Mesendoderm (in vitro differentiated cells): ENCODE data around the gene GALNT9.
"Not testable (repeated sequence)": the region's sequence is repeated elsewhere in the genome, so short reads cannot be mapped to it uniquely, and the experiment has no call there.

ENCODE experiments used
- DNase-seq: peaks from one replicate; pipeline ENCODE4 v3.0.0; 2013
- H2AK5ac ChIP-seq: 2 replicates; pipeline ENCODE4 v1.6.1; 2013; ENCODE audit warnings: low read length, inconsistent platforms
- H2BK120ac ChIP-seq: 2 replicates; pipeline ENCODE4 v1.6.1; 2013; ENCODE audit warnings: low read depth, mild to moderate bottlenecking, low read length, moderate library complexity, mixed read lengths
- H2BK15ac ChIP-seq: replicated peaks from 2 replicates; pipeline ENCODE4 v1.6.1; 2013; ENCODE audit warnings: low read depth, mild to moderate bottlenecking, moderate library complexity
- H2BK5ac ChIP-seq: 2 replicates; pipeline ENCODE4 v1.6.1; 2013; ENCODE audit warnings: low read length, inconsistent platforms
- H3K18ac ChIP-seq: 2 replicates; pipeline ENCODE4 v1.6.1; 2013; ENCODE audit warnings: mild to moderate bottlenecking, low read length, mixed read lengths
- H3K23ac ChIP-seq: one replicate; pipeline ENCODE4 v1.6.1; 2013; ENCODE audit warnings: low read length
- H3K27ac ChIP-seq: 2 replicates; pipeline ENCODE4 v1.5.1; 2013; ENCODE audit warnings: low read depth, mild to moderate bottlenecking, inconsistent platforms, low read length, moderate library complexity
- H3K27me3 ChIP-seq: 2 replicates; pipeline ENCODE4 v1.6.1; 2013; ENCODE audit warnings: low read length, control low read depth, mild to moderate bottlenecking, inconsistent platforms; ENCODE audit not compliant: insufficient read depth, poor library complexity
- H3K36me3 ChIP-seq: 2 replicates; pipeline ENCODE4 v1.6.1; 2013; ENCODE audit warnings: low read length, inconsistent platforms; ENCODE audit not compliant: control insufficient read depth, insufficient read depth
- H3K4ac ChIP-seq: one replicate; pipeline ENCODE4 v1.6.1; 2013; ENCODE audit warnings: low read depth, mild to moderate bottlenecking, low read length, moderate library complexity
- H3K4me1 ChIP-seq: 2 replicates; pipeline ENCODE4 v1.6.1; 2013; ENCODE audit warnings: low read depth, low read length, inconsistent platforms; ENCODE audit not compliant: control insufficient read depth
- H3K4me2 ChIP-seq: 2 replicates; pipeline ENCODE4 v1.6.1; 2013; ENCODE audit warnings: low read length
- H3K4me3 ChIP-seq: 2 replicates; pipeline ENCODE4 v1.5.1; 2013; ENCODE audit warnings: mild to moderate bottlenecking, low read length
- H3K56ac ChIP-seq: one replicate; pipeline ENCODE4 v1.6.1; 2013; ENCODE audit warnings: low read length
- H3K79me1 ChIP-seq: 2 replicates; pipeline ENCODE4 v1.6.1; 2013; ENCODE audit warnings: low read length, inconsistent platforms
- H3K79me2 ChIP-seq: 2 replicates; pipeline ENCODE4 v1.6.1; 2013; ENCODE audit warnings: mild to moderate bottlenecking, low read length; ENCODE audit not compliant: control insufficient read depth, insufficient read depth
- H3K9ac ChIP-seq: 2 replicates; pipeline ENCODE4 v1.6.1; 2013; ENCODE audit warnings: low read length, inconsistent platforms
- H4K5ac ChIP-seq: one replicate; pipeline ENCODE4 v1.6.1; 2013; ENCODE audit warnings: low read length
- H4K8ac ChIP-seq: one replicate; pipeline ENCODE4 v1.6.1; 2013; ENCODE audit warnings: low read depth, mild to moderate bottlenecking, control low read depth, low read length, moderate library complexity
- WGBS: extraction: QIAGEN DNeasy Blood & Tissue Kit; methylation state at CpG from one replicate; pipeline ENCODE4 v1.1.7; 2013; ENCODE audit warnings: low lambda C conversion rate, missing lambda C conversion rate; ENCODE audit not compliant: insufficient coverage; ENCODE audit errors: extremely low coverage; 5-methylcytosine and 5-hydroxymethylcytosine counted together

GALNT9 gene

DNA sequence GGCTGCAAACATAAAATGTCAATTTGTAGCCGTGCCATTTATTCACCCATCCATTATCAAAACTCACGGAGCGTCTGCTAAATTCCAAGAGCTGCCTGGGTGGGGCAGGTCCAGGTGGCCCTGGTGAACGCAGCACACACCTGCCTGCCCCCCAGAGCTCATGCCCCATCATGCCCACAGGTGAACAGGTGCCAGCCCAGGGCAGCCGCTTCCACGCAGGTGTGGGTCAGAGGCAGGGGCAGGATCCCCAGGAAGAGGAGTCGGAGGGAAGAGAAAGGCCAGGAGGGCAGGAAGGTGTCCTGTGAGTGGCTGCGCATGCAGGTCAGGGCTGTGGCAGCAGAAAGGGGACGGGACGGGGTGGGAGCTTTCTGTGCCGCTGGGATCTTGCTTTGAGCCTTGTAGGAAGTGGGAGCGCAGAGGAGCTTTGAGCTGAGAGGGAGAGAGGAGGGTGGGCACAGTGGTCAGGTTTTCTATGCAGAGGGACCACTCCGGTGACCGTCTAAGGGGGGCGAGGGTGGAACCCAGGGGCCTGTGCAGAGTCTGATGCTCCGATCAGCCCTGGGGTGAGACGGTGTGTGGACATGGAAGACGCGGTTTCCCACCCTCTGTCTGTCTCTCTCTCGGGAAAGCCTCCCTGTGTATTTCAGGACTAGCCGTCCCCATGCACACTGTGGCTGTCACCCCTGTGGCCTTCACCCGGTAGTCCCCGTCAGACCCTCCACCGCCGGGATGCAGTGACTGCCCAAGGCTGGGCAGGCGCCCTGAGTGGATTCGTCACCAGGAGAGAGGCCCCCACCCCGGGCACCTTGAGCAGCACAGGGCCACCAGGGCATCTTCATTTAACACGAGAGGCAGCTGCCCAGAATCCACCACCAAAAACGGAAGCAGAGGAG lies 26.7 kb downstream of the GALNT9 start:
- H3K4me1 ChIP-seq = no peaks in the 10 kb centered on the region
- no peak overlapping the region for H3K4me2 ChIP-seq
- no peak overlapping the region for H2BK15ac ChIP-seq
- H3K4me3 ChIP-seq = no peak overlapping the region
- no peaks in the 10 kb centered on the region for H3K27me3 ChIP-seq
- H2BK5ac ChIP-seq = no peak overlapping the region
- no peak overlapping the region for H3K27ac ChIP-seq
- H3K23ac ChIP-seq = no peak overlapping the region
- H3K9ac ChIP-seq = no peak overlapping the region
- no peaks in the 10 kb centered on the region for H3K79me1 ChIP-seq
- no peak overlapping the region for H3K56ac ChIP-seq
- no peak for DNase-seq
- H3K79me2 ChIP-seq = no peaks in the 10 kb centered on the region
- H2AK5ac ChIP-seq = no peak overlapping the region
- H4K5ac ChIP-seq = no peak overlapping the region
- no peak overlapping the region for H4K8ac ChIP-seq
- H3K4ac ChIP-seq = no peak overlapping the region
- no peak overlapping the region for H3K18ac ChIP-seq
- H2BK120ac ChIP-seq = no peak overlapping the region
- no peaks in the 10 kb centered on the region for H3K36me3 ChIP-seq
- no CpG with 5 or more reads among the region's 30 CpGs for WGBS

DNA sequence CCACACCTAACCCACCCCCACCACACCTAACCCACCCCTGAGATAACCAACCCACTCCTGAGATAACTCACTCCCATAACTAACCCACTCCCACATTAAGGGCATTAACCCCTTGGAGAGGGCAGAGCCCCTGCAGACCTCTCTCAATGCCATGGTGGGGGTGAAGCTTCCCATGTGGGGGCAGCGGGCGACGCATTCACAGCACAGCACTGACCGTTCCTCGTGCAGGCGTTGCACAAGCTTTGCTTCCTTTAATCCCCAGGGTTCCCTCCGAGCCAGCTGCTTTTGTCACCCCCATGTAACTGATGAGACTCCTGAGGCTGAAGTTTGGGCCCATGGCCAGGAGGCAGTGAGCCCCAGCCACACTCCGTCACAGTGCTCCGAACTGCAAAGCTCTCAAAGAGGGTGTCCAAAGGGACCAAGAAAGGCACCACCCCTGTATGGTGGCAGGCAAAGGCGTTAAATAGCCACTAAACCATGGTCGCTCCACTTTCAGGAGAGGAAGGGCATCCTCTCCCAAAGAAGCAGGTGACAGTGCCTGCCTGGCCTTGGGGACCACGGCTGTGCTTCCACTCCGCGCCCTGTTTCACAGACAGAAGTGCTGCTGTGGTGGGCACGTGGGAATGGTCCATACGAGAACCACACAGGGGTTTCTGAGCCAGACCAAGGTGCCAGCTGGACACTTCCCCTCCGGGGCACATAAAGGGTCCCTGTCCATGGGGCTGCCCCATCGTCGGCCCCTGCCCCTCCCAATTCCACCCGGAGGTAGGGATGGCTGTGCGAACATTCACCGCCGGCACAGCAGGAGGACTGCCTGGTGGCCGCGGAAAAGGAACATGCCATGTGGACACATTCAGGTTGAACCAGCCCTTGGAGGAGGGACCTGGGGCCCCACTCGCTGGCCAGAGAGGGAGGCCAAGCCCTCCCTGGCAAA lies 28.3 kb downstream of the GALNT9 start:
- Histone ChIP-seq H3K27me3 (no peaks in the 10 kb centered on the region), H3K4ac (no peak overlapping the region), H3K36me3 (no peaks in the 10 kb centered on the region), H2BK120ac (no peak overlapping the region), H3K4me2 (no peak overlapping the region), H3K18ac (no peak overlapping the region), H3K4me3 (no peak overlapping the region), H3K56ac (no peak overlapping the region), H3K27ac (no peak overlapping the region), H2AK5ac (no peak overlapping the region), H3K79me2 (no peaks in the 10 kb centered on the region), H3K23ac (no peak overlapping the region), H3K9ac (no peak overlapping the region), H3K79me1 (no peaks in the 10 kb centered on the region), H2BK5ac (no peak overlapping the region), H2BK15ac (no peak overlapping the region), H4K8ac (no peak overlapping the region), H3K4me1 (no peaks in the 10 kb centered on the region), H4K5ac (no peak overlapping the region)
- DNase-seq = no peak
- WGBS = no CpG with 5 or more reads among the region's 26 CpGs

DNA sequence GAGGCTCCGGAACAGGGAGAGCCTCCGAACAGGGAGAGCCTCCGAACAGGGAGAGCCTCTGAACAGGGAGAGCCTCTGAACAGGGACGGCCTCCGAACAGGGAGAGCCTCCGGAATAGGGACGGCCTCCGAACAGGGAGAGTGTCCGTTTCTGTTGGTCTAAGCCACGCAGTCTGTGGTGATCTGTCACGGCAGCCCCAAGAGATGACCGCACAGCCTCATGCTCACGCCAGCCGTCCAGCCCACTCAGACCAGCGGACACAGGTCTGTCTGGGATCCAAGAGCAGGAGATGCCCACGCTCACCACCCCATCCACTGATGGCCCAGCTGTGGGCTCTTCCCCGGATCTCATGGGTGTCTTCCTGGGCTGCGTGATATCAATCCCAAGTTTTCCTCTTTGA lies 33.3 kb downstream of the GALNT9 start:
- Histone ChIP-seq H2BK5ac (no peak overlapping the region), H4K8ac (no peak overlapping the region), H3K27ac (no peak overlapping the region), H2AK5ac (no peak overlapping the region), H4K5ac (no peak overlapping the region), H3K4me1 (no peaks in the 10 kb centered on the region), H3K79me1 (no peaks in the 10 kb centered on the region), H3K9ac (no peak overlapping the region), H3K4me2 (no peak overlapping the region), H3K56ac (no peak overlapping the region), H3K4me3 (no peak overlapping the region), H3K27me3 (no peaks in the 10 kb centered on the region), H3K23ac (no peak overlapping the region), H2BK15ac (no peak overlapping the region), H2BK120ac (no peak overlapping the region), H3K36me3 (no peaks in the 10 kb centered on the region), H3K4ac (no peak overlapping the region), H3K79me2 (no peaks in the 10 kb centered on the region), H3K18ac (no peak overlapping the region)
- DNase-seq = no peak
- WGBS = no CpG with 5 or more reads among the region's 18 CpGs

DNA sequence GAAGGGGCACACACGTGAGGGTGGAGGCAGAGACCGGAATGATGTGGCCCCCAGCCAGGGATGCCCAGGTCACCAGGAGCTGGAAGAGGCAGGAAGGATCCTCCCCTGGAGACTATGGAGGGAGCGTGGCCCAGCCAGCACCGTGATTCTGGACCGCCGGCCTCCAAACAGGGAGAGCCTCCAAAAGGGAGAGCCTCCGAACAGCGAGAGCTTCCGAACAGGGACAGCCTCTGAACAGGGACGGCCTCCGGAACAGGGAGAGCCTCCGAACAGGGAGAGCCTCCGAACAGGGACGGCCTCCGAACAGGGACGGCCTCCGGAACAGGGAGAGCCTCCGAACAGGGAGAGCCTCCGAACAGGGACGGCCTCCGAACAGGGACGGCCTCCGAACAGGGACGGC lies 33.8 kb downstream of the GALNT9 start:
- not testable (repeated sequence) for H4K8ac ChIP-seq, H3K9ac ChIP-seq, H3K27me3 ChIP-seq, H3K18ac ChIP-seq, H2BK120ac ChIP-seq, H3K4me3 ChIP-seq, H4K5ac ChIP-seq, H3K4ac ChIP-seq, H2BK5ac ChIP-seq, H2AK5ac ChIP-seq, H3K4me2 ChIP-seq, H2BK15ac ChIP-seq, DNase-seq, H3K23ac ChIP-seq, H3K79me2 ChIP-seq, H3K27ac ChIP-seq, H3K36me3 ChIP-seq, H3K56ac ChIP-seq, H3K79me1 ChIP-seq, H3K4me1 ChIP-seq
- WGBS = no CpG with 5 or more reads among the region's 24 CpGs

DNA sequence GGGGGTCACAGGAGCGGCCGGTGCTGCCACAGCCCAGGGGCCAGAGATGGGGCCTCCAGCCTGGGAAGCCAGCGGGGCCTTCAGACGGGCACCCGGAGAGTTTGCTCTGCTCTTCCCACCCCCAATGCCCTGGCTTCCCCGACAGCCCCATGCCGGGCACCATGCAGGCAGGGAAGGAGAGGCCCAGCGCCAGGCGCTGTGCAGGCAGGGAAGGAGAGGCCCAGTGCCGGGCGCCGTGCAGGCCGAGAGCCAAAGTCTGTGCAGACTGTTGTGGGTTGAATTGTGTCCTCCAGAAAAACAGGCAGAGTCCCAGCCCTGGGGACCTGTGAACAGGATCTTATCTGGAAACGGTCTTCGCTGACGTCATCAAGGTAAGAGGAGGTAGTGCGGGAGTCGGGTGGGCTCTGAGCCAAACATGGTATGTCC lies 34.3 kb downstream of the GALNT9 start:
- Histone ChIP-seq H3K4me1 (no peaks in the 10 kb centered on the region), H3K23ac (no peak overlapping the region), H2BK15ac (no peak overlapping the region), H3K4me3 (no peak overlapping the region), H3K27me3 (no peaks in the 10 kb centered on the region), H3K18ac (no peak overlapping the region), H2AK5ac (no peak overlapping the region), H3K9ac (no peak overlapping the region), H3K79me2 (no peaks in the 10 kb centered on the region), H3K56ac (no peak overlapping the region), H4K5ac (no peak overlapping the region), H3K79me1 (no peaks in the 10 kb centered on the region), H3K4me2 (no peak overlapping the region), H4K8ac (no peak overlapping the region), H3K36me3 (no peaks in the 10 kb centered on the region), H3K4ac (no peak overlapping the region), H2BK120ac (no peak overlapping the region), H2BK5ac (no peak overlapping the region), H3K27ac (no peak overlapping the region)
- DNase-seq = no peak
- no CpG with 5 or more reads among the region's 18 CpGs for whole genome bisulfite sequencing
